HepG2 (cell line): Measurements from ENCODE around the gene MRPL10. TPM values are rescaled to one million over a fixed set of nuclear protein-coding genes. Genes with fewer than 3 reads are reported as not detected.

Experiments used
- ATAC-seq: fragments of 200-7000 bp; cut with Tn5 transposase; 3 replicates; pipeline ENCODE4 v1.9.1; 2020; ENCODE audit warnings: mild to moderate bottlenecking, moderate library complexity
- BruUV-seq: library from RNA; stranded (reverse); fragments of 400-500 nt; replicated peaks from 2 replicates; lab custom pipeline; 2021; lab: Mats Ljungman, UMichigan
- CTCF ChIA-PET: fragments of 300-600 bp; formaldehyde crosslinking; extraction: SDS; loops from one replicate; lab custom pipeline; 2021; ENCODE audit warnings: low total read pairs, inconsistent platforms, low intra/inter-chr PET ratio; lab: Yijun Ruan, JAX
- POLR2A ChIA-PET: fragments of 350-600 bp; sonication (Branson Sonifier 250); formaldehyde crosslinking; loops from one replicate; lab custom pipeline; 2020; ENCODE audit warnings: antibody characterized with exemption, inconsistent platforms; lab: Yijun Ruan, JAX
- DNase-seq: peaks from one replicate; pipeline ENCODE4 v3.0.0-alpha.2; 2015; ENCODE audit warnings: low spot score
- FAIRE-seq: peaks from 3 replicates; lab custom pipeline; 2011; peaks lifted over from hg19 to GRCh38; lab: Jason Lieb, UNC
- H2AFZ ChIP-seq: one replicate; pipeline ENCODE4 v1.6.1; 2011; ENCODE audit warnings: low read length, inconsistent platforms
- H3K27ac ChIP-seq: fragments of 300-600 bp; 3 replicates; pipeline ENCODE4 v1.8.0; 2011; ENCODE audit warnings: mixed run types, mild to moderate bottlenecking, mixed read lengths, low read length, inconsistent platforms; ENCODE audit not compliant: insufficient read depth; ENCODE audit errors: extremely low read length
- H3K27me3 ChIP-seq, 2 experiments: fragments of 200-600 bp in 1 of 2; 2 replicates in 1 of 2; 3 replicates in 1 of 2; pipeline versions ENCODE4 v1.6.0 to v1.8.0; 2011; ENCODE audit warnings: low read length in 2 of 2, mild to moderate bottlenecking in 2 of 2, moderate library complexity in 2 of 2, inconsistent platforms in 1 of 2; ENCODE audit not compliant: insufficient read depth in 2 of 2, control insufficient read depth in 1 of 2
- H3K36me3 ChIP-seq, 2 experiments: fragments of 200-600 bp in 1 of 2; replicated peaks in 1 of 2; 2 replicates in 1 of 2; 3 replicates in 1 of 2; pipeline versions ENCODE4 v1.5.1 to v1.8.0; 2011; ENCODE audit warnings: low read length in 2 of 2, inconsistent platforms in 1 of 2; ENCODE audit not compliant: insufficient read depth in 2 of 2, control insufficient read depth in 1 of 2
- H3K4me1 ChIP-seq: 2 replicates; pipeline ENCODE4 v1.5.1; 2012; ENCODE audit warnings: low read length, inconsistent platforms; ENCODE audit not compliant: insufficient read depth
- H3K4me2 ChIP-seq: 2 replicates; pipeline ENCODE4 v1.6.0; 2011; ENCODE audit warnings: low read depth, low read length, inconsistent platforms
- H3K4me3 ChIP-seq, 3 experiments: fragments of 200-600 bp in 1 of 3; sonication (generic), shearing (Covaris generic) in 1 of 3; replicated peaks in 1 of 3; 2 replicates each; pipeline ENCODE4 v1.5.1; 2011 to 2016; ENCODE audit warnings: low read length in 3 of 3, inconsistent platforms in 2 of 3, low read depth in 2 of 3, mild to moderate bottlenecking in 2 of 3, control low read depth in 1 of 3, mixed read lengths in 1 of 3; ENCODE audit not compliant: insufficient read depth in 1 of 3
- H3K79me2 ChIP-seq: one replicate; pipeline ENCODE4 v1.6.1; 2011; ENCODE audit warnings: low read length, inconsistent platforms; ENCODE audit not compliant: insufficient read depth
- H3K9ac ChIP-seq: 2 replicates; pipeline ENCODE4 v1.6.0; 2011; ENCODE audit warnings: mild to moderate bottlenecking, low read depth, low read length, inconsistent platforms; ENCODE audit not compliant: insufficient read depth
- H3K9me3 ChIP-seq: 2 replicates; pipeline ENCODE4 v1.5.1; 2012; ENCODE audit warnings: mild to moderate bottlenecking, low read length
- H4K20me1 ChIP-seq: 2 replicates; pipeline ENCODE4 v1.6.0; 2011; ENCODE audit warnings: inconsistent platforms, mild to moderate bottlenecking, low read length, moderate library complexity; ENCODE audit not compliant: insufficient read depth
- CENPBD1 ChIP-seq: sonication (generic); formaldehyde crosslinking; IDR thresholded peaks from 2 replicates; pipeline ENCODE4 v1.8.0; 2022; ENCODE audit warnings: missing genetic modification reagents, low read depth, mild to moderate bottlenecking, borderline replicate concordance
- JDP2 ChIP-seq: sonication (generic); formaldehyde crosslinking; IDR thresholded peaks from 2 replicates; pipeline ENCODE4 v1.8.1; 2022; ENCODE audit warnings: missing genetic modification reagents, borderline replicate concordance
- MIXL1 ChIP-seq: IDR thresholded peaks from 2 replicates; pipeline ENCODE4 v1.6.1; 2016
- PRPF4 ChIP-seq: fragments of 200-400 bp; formaldehyde crosslinking; IDR thresholded peaks from 2 replicates; pipeline ENCODE4 v1.6.1; 2016; ENCODE audit warnings: low read length, low read depth; ENCODE audit not compliant: poor library complexity, severe bottlenecking
- RFXANK ChIP-seq: IDR thresholded peaks from 2 replicates; pipeline ENCODE4 v1.6.1; 2016
- ZNF510 ChIP-seq: sonication (generic); formaldehyde crosslinking; IDR thresholded peaks from 2 replicates; pipeline ENCODE4 v1.4.0; 2020; ENCODE audit warnings: low read depth, mild to moderate bottlenecking, missing genetic modification reagents
- ZNF720 ChIP-seq: sonication (generic); formaldehyde crosslinking; IDR thresholded peaks from 2 replicates; pipeline ENCODE4 v1.4.0; 2020; ENCODE audit warnings: missing genetic modification reagents
- WGBS: methylation state at CpG from one replicate; pipeline ENCODE4 v1.1.6; 2017; ENCODE audit warnings: low lambda C conversion rate; 5-methylcytosine and 5-hydroxymethylcytosine counted together
- in situ Hi-C: cut with HindIII; loops from 2 replicates; pipeline ENCODE4 v1.10.0; 2017; ENCODE audit warnings: low pct_unique_long_range_greater_than_20kb; ENCODE audit not compliant: extremely low pct_ligation_motif_present
- intact Hi-C: fragments of 100-400 bp; cut with micrococcal nuclease; formaldehyde crosslinking; loops from one replicate; pipeline ENCODE4 v1.10.0; 2022; ENCODE audit not compliant: unreplicated experiment
- polyA plus RNA-seq, 8 experiments: library from polyadenylated mRNA; depleted of rRNA in 3 of 8; stranded (reverse) in 7 of 8; unstranded in 1 of 8; fragments of >200 nt; fragmentation: Illumina TruSeq in 4 of 8; extraction: Trizol in 4 of 8; gene quantifications; 2 replicates each; pipeline versions ENCODE4 v1.2.1 to v1.2.3, GENCODE V29; 2011 to 2016; ENCODE audit warnings: low read depth in 4 of 8, missing spikeins in 1 of 8, mixed read lengths in 1 of 8; ENCODE audit not compliant: insufficient read depth in 1 of 8
- total RNA-seq, 5 experiments: library from RNA; depleted of rRNA; stranded (reverse); fragments of >200 nt; fragmentation: Illumina TruSeq; extraction: Trizol; gene quantifications; 2 replicates each; pipeline ENCODE4 v1.2.3, GENCODE V29; 2016; ENCODE audit warnings: low read depth in 1 of 5
- TF ChIP-seq, protein P1 (sequence below): sonication (generic); formaldehyde crosslinking; IDR thresholded peaks from 2 replicates; pipeline ENCODE4 v1.9.0; 2021; ENCODE audit warnings: missing genetic modification reagents, mild to moderate bottlenecking, borderline replicate concordance
- TF ChIP-seq, protein P2 (sequence below): sonication (generic); formaldehyde crosslinking; IDR thresholded peaks from 2 replicates; pipeline ENCODE4 v1.5.0; 2020; ENCODE audit warnings: missing genetic modification reagents
- TF ChIP-seq, protein P3 (sequence below): sonication (generic); formaldehyde crosslinking; IDR thresholded peaks from 2 replicates; pipeline ENCODE4 v1.9.0; 2021; ENCODE audit warnings: missing genetic modification reagents, borderline replicate concordance

Gene MRPL10
- total and polyA plus RNA-seq, 2 of the 13 experiments (the other 11 are each of a cell fraction or from before 2014, with no cell fraction given), result 56.7 to 149 TPM

GRCh38 chr17:47877368-47878034 lies 46.2 kb upstream of the MRPL10 start:
- H4K20me1 ChIP-seq, result no peaks in the 10 kb centered on the region
- in situ Hi-C loops (no loop called here), intact Hi-C loops (no loop called here)
- ChIA-PET CTCF (no interaction called here), POLR2A (no interaction called here)
- no peak overlapping the region for H3K9ac ChIP-seq
- DNase-seq (no peak), FAIRE-seq (no peak), ATAC-seq (no peak; the same call in 2 of the 3 replicates)
- BruUV-seq, result no TSS peak
- H3K79me2 ChIP-seq, result no peaks in the 10 kb centered on the region
- H3K4me1 ChIP-seq, result peaks cover 19% of the 10 kb centered on the region
- no peak for TF ChIP-seq PRPF4
- TF ChIP-seq, protein P1, sequence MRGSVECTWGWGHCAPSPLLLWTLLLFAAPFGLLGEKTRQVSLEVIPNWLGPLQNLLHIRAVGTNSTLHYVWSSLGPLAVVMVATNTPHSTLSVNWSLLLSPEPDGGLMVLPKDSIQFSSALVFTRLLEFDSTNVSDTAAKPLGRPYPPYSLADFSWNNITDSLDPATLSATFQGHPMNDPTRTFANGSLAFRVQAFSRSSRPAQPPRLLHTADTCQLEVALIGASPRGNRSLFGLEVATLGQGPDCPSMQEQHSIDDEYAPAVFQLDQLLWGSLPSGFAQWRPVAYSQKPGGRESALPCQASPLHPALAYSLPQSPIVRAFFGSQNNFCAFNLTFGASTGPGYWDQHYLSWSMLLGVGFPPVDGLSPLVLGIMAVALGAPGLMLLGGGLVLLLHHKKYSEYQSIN (CRISPR knock-in tag), result no peak
- TF ChIP-seq, protein P2, sequence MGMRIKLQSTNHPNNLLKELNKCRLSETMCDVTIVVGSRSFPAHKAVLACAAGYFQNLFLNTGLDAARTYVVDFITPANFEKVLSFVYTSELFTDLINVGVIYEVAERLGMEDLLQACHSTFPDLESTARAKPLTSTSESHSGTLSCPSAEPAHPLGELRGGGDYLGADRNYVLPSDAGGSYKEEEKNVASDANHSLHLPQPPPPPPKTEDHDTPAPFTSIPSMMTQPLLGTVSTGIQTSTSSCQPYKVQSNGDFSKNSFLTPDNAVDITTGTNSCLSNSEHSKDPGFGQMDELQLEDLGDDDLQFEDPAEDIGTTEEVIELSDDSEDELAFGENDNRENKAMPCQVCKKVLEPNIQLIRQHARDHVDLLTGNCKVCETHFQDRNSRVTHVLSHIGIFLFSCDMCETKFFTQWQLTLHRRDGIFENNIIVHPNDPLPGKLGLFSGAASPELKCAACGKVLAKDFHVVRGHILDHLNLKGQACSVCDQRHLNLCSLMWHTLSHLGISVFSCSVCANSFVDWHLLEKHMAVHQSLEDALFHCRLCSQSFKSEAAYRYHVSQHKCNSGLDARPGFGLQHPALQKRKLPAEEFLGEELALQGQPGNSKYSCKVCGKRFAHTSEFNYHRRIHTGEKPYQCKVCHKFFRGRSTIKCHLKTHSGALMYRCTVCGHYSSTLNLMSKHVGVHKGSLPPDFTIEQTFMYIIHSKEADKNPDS (CRISPR knock-in tag), result no peak
- TF ChIP-seq CENPBD1 (CRISPR knock-in tag), result no peak
- TF ChIP-seq, protein P3, sequence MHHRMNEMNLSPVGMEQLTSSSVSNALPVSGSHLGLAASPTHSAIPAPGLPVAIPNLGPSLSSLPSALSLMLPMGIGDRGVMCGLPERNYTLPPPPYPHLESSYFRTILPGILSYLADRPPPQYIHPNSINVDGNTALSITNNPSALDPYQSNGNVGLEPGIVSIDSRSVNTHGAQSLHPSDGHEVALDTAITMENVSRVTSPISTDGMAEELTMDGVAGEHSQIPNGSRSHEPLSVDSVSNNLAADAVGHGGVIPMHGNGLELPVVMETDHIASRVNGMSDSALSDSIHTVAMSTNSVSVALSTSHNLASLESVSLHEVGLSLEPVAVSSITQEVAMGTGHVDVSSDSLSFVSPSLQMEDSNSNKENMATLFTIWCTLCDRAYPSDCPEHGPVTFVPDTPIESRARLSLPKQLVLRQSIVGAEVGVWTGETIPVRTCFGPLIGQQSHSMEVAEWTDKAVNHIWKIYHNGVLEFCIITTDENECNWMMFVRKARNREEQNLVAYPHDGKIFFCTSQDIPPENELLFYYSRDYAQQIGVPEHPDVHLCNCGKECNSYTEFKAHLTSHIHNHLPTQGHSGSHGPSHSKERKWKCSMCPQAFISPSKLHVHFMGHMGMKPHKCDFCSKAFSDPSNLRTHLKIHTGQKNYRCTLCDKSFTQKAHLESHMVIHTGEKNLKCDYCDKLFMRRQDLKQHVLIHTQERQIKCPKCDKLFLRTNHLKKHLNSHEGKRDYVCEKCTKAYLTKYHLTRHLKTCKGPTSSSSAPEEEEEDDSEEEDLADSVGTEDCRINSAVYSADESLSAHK, result no peak
- no peak for TF ChIP-seq JDP2
- no peak for TF ChIP-seq RFXANK (CRISPR knock-in tag)
- TF ChIP-seq ZNF510 (CRISPR knock-in tag), result no peak
- TF ChIP-seq MIXL1 (CRISPR knock-in tag), result no peak
- no peak for TF ChIP-seq ZNF720
- 11% methylated on average over 9 of the region's 9 CpGs for WGBS
- H3K4me3 ChIP-seq, result no peak overlapping the region
- H3K9me3 ChIP-seq, result no peaks in the 10 kb centered on the region
- H3K36me3 ChIP-seq, result no peaks in the 10 kb centered on the region
- no peak overlapping the region for H3K4me2 ChIP-seq
- no peak overlapping the region for H2AFZ ChIP-seq
- peaks cover 5 to 56% of the 10 kb centered on the region in 2 experiments; a peak in 4 of 5 replicates for H3K27me3 ChIP-seq
- H3K27ac ChIP-seq, result no peak overlapping the region
